ENCODE results near the gene METTL22.

The METTL22 gene

GRCh38 chr16:8591451-8591850 is 30.0 kb upstream of the METTL22 start:
- DNase-seq (ENCODE audit: low read depth in 2 of 2, low spot score in 1 of 2), result no peak

- no peak for DNase-seq (ENCODE audit: low read depth in 2 of 2, low spot score in 1 of 2)
Observed at GRCh38 chr16:8594149-8594666, 27.3 kb upstream of the METTL22 start.

GRCh38 chr16:8595783-8596182 is 25.7 kb upstream of the METTL22 start:
- DNase-seq (ENCODE audit: low read depth in 2 of 2, low spot score in 1 of 2), result no peak

GRCh38 chr16:8596581-8596980 is 24.9 kb upstream of the METTL22 start:
- DNase-seq (ENCODE audit: low read depth in 2 of 2, low spot score in 1 of 2), result no peak

DNA sequence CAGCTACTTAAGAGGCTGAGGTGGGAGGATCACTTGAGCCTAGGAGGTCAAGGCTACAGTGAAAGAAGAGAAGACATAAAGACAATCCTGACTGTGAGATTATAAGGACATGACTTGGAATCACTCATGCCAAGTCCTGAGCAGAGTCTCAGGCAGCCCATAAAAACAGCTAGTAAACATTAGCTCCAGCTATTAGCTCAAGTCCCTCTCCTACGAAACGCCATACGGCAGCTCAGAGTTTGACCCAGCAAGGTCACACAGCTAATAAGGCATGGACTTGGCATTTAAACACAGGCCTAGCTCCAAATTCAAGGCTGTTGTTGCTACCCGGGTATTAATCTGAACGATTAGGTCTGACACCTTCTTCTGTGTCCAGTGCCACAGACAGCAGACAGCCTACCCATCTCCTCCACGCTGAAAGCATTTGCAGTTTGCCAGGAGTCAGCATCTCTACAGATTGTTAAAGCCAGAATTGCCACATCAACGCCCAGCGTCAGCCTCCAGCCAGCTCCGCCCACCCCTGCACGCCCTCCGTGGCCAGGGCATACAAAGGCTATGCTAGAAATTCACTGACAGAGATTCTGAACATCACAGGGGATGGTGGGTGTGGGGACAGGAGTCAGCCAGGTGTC is 21.2 kb upstream of the METTL22 start:
- no peak for DNase-seq (ENCODE audit: low read depth in 2 of 2, low spot score in 1 of 2)

- DNase-seq (ENCODE audit: low read depth in 2 of 2, low spot score in 1 of 2), result no peak
Observed at GRCh38 chr16:8605554-8605953, 15.9 kb upstream of the METTL22 start.

DNA sequence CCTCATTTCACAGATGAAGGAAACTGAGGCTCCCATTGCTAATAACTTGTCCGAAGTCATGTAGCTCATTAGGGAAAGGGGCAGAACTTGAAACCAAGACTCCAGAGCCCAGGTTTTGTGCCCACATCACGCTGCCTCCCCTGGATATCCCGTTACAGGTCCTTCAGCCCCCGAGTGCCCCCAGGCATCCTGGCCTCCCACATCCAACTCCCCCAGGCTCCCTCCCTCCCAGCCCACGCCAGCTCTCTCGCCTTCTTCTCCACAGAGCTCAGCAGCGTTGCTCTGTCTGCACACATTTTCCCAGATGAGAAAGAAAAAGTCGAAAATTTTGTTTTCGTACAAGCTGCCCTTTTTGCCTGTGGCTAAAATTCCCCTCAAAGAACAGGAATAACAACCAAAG is 14.3 kb upstream of the METTL22 start:
- no peak for DNase-seq (ENCODE audit: low read depth in 2 of 2, low spot score in 1 of 2)

DNA sequence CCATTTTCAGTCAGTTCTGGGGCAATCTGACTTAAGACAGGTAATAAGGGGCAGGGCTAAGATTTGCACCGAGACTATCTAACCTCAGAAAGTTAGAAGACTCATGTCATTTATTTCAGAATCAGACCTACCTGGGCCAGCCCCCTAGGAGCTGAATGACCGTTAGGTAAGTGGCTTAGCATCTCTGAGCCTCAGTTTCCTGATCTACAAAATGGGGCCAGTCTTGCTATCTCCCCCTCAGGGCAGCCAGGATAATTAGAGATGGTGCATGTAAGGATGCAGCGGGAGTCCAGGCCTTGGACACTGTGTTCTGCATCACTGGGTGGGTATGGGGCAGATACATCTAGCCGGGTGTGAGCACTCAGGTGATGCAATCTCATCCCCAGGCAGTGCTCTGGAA is 10.4 kb upstream of the METTL22 start:
- no peak for DNase-seq (ENCODE audit: low read depth in 2 of 2, low spot score in 1 of 2)

- DNase-seq (ENCODE audit: low read depth in 2 of 2, low spot score in 1 of 2), result no peak
Observed at GRCh38 chr16:8611886-8612600, 9.5 kb upstream of the METTL22 start.

- DNase-seq (ENCODE audit: low read depth in 2 of 2, low spot score in 1 of 2), result no peak
Observed at GRCh38 chr16:8614435-8615029, 7.0 kb upstream of the METTL22 start.

DNA sequence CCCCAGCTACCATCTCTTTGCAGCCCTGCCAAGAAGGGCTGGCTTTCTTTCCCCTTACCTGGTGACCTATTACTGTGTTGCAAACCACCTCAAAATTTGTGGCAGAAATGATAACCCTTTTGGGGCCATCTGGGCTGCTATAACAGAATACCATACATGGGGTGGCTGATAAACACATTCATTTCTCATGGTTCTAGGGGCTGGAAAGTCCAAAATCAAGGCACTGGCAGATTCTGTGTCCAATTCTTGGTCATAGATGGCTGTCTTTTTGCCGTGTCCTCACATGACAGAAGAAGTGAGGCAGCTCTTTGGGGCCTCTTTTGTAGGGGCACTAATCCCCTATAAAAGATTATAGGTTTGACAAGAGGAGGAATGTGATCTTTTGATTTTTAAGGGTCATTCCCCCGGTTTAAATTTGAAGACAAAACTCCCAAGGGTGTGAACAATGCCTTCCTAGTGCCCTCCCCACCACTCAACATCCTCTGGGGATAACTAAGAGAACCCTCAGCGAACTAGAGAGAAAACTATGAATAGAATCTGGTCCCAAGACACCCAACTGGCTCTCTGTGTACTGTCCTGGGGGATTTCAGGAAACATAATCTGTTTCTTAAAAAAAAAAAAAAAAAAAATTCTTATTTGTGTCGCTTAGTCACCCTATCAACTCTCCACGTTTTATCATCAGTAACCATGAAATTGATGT is 1.7 kb upstream of the METTL22 start:
- no peak for DNase-seq (ENCODE audit: low read depth in 2 of 2, low spot score in 1 of 2)

DNA sequence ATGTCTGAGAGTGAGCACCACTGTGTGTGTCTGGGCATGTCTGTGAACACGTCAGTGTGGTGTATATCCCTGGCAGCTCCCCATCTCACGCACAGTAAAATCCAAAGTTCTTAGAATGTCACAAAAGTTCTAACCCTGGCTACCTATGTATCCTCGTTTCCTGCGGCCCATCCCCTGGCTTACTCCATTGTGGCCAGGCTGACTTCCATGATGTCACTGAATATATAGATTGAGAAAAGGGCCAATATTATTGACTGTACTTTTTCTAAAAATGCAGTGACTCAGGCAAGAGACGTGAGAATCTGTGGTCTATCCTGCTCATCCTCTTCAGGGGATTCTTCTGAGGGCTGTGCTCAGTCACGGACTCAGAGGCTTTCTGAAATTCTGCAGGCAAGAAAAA is 963 bp upstream of the METTL22 start:
- no peak for DNase-seq (ENCODE audit: low read depth in 2 of 2, low spot score in 1 of 2)

DNA sequence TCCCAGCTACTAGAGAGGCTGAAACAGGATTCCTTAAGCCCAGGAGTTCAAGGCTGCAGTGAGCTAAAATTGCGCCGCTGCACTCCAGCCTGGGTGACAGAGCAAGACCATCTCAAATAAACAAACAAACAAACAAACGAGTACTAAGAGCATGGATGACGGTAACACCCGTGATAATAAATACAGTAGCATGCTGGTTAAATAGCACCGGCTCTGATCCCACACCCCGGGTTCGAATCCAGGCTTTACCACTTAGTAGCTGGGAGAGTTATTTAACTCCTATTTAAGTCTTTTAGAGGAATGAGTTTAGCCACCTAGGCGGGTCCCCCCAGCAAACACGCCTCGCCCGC is 301 bp upstream of the METTL22 start:
- no peak for DNase-seq (ENCODE audit: low read depth in 2 of 2, low spot score in 1 of 2)

DNA sequence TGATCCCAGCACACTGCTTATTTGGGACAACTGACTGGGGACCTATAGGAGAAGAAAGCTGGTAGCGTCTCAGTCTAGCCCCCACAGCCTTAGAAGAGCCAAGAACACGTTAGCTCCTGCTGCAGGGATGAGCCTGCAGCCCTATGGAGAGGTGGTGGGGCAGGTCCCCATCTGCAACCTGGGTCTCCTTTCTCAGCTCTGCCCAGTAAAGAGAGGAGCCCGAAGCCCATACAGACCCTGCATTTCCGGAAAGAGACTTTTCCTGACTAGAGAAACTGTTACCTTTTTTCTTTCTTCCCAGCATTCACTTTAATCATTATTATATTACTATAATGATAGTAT is 788 bp downstream of the METTL22 start:
- no peak for DNase-seq (ENCODE audit: low read depth in 2 of 2, low spot score in 1 of 2)

- no peak for DNase-seq (ENCODE audit: low read depth in 2 of 2, low spot score in 1 of 2)
Observed at GRCh38 chr16:8623634-8624033, 2.1 kb downstream of the METTL22 start.

DNA sequence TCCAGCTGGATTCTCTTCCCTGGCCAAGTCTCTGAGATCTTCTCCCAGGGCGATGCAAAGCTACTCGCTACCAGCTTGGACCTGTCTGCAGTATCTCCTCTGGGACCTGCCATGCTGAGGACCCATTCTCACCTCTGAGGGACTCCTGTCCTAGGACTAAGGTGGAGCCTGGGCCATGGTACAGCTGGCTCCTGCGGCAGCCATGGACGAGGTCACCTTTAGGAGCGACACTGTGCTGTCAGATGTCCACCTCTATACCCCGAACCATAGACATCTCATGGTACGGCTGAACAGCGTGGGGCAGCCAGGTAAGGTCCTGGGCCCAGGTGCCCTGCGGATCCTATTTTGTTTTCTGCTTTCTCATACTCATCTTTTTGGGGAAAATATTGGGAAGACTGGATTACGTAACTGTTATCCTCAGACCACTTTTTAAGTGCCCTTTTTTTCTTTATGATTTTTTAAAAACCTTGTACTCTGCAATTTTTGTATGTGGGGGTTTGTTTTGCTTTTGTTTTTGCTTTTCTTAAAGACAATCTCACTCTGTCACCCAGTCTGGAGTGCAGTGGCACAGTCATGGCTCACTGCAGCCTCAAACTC is 4.1 kb downstream of the METTL22 start:
- no peak for DNase-seq (ENCODE audit: low read depth in 2 of 2, low spot score in 1 of 2)

DNA sequence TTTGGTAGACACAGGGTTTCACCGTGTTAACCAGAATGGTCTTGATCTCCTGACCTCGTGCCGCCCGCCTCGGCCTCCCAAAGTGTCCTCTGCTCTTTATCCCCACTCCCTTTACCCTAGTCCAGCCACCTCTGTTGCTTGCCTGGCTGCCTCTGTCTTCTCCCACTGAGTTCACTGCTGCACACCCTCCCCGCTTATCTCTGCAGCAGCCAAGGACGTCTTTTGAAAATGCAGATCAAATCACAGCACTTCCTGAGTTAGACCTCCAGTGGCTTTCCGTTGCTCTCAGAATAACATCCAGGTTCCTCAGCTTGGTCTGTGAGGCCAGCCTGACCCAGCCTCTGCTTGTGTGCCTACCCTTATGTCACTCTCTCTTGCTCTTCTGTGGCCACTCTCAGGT is 5.4 kb downstream of the METTL22 start:
- no peak for DNase-seq (ENCODE audit: low read depth in 2 of 2, low spot score in 1 of 2)

GRCh38 chr16:8627456-8627855 is 6.0 kb downstream of the METTL22 start:
- DNase-seq (ENCODE audit: low read depth in 2 of 2, low spot score in 1 of 2), result no peak

DNA sequence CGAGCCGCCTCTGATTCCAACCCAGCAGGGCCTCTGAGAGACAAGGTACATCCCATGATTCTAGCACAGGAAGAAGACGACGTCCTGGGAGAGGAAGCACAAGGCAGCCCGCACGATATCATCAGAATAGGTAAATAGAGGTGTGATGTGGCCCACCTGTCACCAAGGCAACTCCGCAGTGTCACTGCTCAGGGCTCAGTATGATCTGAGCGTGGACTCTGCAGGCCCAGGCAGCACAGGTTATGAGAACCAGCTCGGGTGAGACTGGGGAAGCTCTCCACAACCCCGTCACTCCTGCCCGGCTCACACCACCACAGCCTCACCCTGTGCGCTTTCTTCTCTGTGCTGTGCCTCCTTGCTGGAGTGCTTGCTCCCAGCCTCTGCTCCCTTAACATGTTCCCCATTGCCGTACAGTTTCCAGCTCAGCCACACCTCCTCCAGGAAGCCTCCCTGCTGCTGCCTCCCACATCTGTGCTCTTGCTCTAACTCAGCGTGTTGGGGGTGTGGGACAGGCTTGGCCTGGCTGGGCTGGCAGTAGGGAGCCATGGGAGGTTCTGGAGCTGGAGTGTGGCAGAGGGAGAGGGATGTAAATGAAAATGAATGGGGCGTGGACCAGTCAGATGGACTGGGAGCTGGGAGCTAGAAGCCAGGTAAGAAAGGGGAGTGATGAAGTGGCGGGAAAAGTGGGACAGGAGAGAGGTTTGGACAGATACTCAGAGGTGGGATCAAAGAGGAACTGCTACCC is 7.7 kb downstream of the METTL22 start:
- DNase-seq (ENCODE audit: low read depth in 2 of 2, low spot score in 1 of 2), result no peak

- DNase-seq (ENCODE audit: low read depth in 2 of 2, low spot score in 1 of 2), result no peak
Observed at GRCh38 chr16:8630255-8630953, 8.9 kb downstream of the METTL22 start.
